ENCODE measurements around the gene MYO1G. TPM values are rescaled to one million over a fixed set of nuclear protein-coding genes. Genes with fewer than 3 reads are reported as not detected.
A peak's percentile ranks its signal among the peaks of the same experiment; 100 is the strongest.
"Not testable (repeated sequence)": the region's sequence is repeated elsewhere in the genome, so short reads cannot be mapped to it uniquely, and the experiment has no call there.

MYO1G gene
- total RNA-seq, 1 donor from 2014 or later = 154 TPM

DNA sequence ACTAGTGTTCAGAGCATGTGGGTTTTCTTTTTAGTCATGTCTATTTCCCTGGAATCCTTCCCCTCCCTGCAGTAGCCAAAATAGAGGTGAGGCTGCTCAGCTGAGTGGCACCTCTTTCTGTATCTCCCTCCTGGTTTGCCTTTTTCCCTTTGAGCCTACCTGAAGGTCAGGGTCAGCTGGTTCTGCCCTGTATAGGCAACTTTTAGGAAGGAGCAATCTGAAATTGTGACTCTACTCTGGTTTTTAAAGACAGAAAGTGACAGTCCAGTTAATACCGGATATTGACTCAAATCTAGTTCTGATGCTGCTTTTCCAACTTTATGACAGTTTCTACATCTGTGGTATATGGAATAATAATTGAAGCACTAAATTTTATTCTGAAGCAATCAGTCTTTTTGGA is 47.2 kb upstream of the MYO1G start:
- CTCF ChIA-PET = interaction anchor here (0.8 kb wide), 1 partner anchor 25 kb away, joined by 3 read pairs; no protein-coding TSS in a partner anchor
- Mint-ChIP-seq H3K27ac (peak overlapping the region; percentile 36), H3K36me3 (ENCODE audit: low read depth) (peaks cover 24% of the 10 kb centered on the region), H3K4me1 (peaks cover 83% of the 10 kb centered on the region), H3K4me3 (no peak overlapping the region), H3K9me3 (peaks cover 5% of the 10 kb centered on the region), H3K27me3 (no peaks in the 10 kb centered on the region)
- DNase-seq (no peak), ATAC-seq (ENCODE audit: low read depth) (no peak)
- TF ChIP-seq, protein P1, sequence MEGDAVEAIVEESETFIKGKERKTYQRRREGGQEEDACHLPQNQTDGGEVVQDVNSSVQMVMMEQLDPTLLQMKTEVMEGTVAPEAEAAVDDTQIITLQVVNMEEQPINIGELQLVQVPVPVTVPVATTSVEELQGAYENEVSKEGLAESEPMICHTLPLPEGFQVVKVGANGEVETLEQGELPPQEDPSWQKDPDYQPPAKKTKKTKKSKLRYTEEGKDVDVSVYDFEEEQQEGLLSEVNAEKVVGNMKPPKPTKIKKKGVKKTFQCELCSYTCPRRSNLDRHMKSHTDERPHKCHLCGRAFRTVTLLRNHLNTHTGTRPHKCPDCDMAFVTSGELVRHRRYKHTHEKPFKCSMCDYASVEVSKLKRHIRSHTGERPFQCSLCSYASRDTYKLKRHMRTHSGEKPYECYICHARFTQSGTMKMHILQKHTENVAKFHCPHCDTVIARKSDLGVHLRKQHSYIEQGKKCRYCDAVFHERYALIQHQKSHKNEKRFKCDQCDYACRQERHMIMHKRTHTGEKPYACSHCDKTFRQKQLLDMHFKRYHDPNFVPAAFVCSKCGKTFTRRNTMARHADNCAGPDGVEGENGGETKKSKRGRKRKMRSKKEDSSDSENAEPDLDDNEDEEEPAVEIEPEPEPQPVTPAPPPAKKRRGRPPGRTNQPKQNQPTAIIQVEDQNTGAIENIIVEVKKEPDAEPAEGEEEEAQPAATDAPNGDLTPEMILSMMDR (IDR thresholded peaks at IDR 0.05) = no peak
- intact Hi-C loops (cut with micrococcal nuclease) = loop anchor here (2.0 kb wide), 2 partner anchors 17 to 31 kb away; no protein-coding TSS in a partner anchor
- POLR2A ChIA-PET = interaction anchor here (0.6 to 6.1 kb wide), 10 partner anchors 13 to 141 kb away, joined by 3 to 129 read pairs (median 12); partner anchors contain the start of genes CCM2, MYO1G, PURB and TBRG4

DNA sequence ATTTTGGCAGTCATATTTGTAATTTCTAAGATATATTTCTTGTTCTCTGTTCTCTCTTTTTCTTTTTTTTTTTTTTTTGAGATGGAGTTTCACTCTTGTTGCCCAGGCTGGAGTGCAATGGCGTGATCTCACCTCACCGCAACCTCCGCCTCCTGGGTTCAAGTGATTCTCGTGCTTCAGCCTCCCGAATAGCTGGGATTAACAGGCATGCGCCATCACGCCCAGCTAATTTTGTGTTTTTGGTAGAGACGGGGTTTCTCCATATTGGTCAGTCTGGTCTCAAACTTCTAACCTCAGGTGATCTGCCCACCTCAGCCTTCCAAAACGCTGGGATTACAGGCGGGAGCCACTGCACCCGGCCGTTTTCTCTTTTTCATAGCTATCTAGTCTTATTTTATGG is 46.7 kb upstream of the MYO1G start:
- Mint-ChIP-seq H3K4me1 (peaks cover 86% of the 10 kb centered on the region), H3K27ac (peak overlapping the region; percentile 36), H3K36me3 (ENCODE audit: low read depth) (peaks cover 24% of the 10 kb centered on the region)
- H3K27me3 Mint-ChIP-seq; intact Hi-C loops (cut with micrococcal nuclease); ATAC-seq (ENCODE audit: low read depth); H3K9me3 Mint-ChIP-seq; H3K4me3 Mint-ChIP-seq; DNase-seq: not testable (repeated sequence)
- POLR2A ChIA-PET = interaction anchor here (0.6 to 6.1 kb wide), 8 partner anchors 14 to 141 kb away, joined by 3 to 129 read pairs (median 9); partner anchors contain the start of genes CCM2, MYO1G and PURB
- CTCF ChIA-PET = interaction anchor here (0.8 kb wide), 1 partner anchor 24 kb away, joined by 3 read pairs; no protein-coding TSS in a partner anchor

DNA sequence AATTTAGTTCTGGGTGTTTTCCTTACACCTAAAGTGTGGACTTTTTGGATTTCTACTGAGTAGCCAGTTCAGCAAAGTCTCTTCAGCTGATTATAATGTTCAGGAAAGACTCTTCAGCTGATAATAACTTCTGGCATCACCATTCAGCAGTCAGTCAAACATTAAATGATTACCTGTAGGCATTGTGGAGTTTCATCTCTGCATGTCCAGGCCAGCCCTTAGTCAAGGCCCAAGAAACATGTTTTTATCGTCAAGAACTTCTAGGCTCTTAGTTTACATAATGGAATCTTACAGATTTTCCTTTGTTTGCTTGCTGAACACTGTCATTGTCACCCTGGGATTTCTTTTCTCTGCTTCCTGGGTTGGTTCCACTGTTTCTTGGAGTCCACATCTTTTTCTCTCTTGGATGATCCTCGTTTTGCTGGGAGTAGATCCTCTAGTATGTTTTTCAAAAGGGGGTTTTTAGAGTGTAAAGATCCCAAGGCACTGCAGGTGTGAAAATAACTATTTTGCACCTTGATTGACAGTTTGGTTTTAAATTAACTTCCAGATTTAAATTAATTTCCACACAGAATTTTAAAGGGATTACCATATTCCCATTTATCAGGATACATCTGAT is 45.4 kb upstream of the MYO1G start:
- ChIA-PET CTCF (no interaction called here), POLR2A (interaction anchor here (0.9 to 6.1 kb wide), 3 partner anchors 23 to 38 kb away, joined by 4 to 129 read pairs (median 8); partner anchors contain the start of gene CCM2)
- TF ChIP-seq, protein P1 (IDR thresholded peaks at IDR 0.05) = no peak
- Mint-ChIP-seq H3K27me3 (no peaks in the 10 kb centered on the region), H3K27ac (no peak overlapping the region), H3K4me1 (peaks cover 75% of the 10 kb centered on the region), H3K36me3 (ENCODE audit: low read depth) (peaks cover 26% of the 10 kb centered on the region), H3K9me3 (peaks cover 5% of the 10 kb centered on the region), H3K4me3 (no peak overlapping the region)
- ATAC-seq (ENCODE audit: low read depth) (no peak), DNase-seq (no peak)
- intact Hi-C loops (cut with micrococcal nuclease) = no loop called here

DNA sequence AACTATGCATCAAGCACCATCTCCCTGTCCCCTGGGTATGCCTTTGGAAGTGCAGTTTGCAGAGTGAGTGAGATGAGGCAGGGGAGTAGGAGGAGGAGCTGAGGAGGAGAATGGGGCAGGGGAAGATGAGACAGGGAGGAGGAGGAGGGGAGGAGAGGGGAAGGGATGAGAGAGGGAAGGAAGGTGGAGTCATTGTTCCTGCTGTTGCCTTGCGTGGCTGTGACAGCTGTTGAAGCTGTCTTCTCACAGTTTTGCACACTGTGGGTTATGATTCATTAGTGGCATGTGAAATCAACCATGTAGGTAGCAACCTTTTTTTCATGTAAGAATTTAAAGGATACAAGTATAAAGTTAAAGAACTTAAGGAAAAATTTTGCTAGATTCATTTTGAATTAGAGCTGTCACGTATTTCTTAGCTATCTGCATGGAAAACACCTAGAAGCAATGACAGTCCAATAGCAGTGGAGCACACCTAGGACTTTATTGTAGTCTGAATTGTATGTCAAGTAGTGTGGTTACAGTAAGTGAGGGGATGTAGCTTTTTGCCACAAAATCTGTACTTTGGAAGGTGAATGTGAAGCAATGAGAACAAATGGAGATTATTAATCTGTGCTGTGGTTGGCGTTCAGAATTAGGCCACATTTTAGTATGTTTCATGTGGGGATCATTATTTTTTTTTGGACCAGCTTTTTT is 42.9 kb upstream of the MYO1G start:
- POLR2A ChIA-PET = interaction anchor here (0.6 to 4.2 kb wide), 10 partner anchors 11 to 152 kb away, joined by 3 to 46 read pairs (median 4); partner anchors contain the start of genes CCM2 and MYO1G
- TF ChIP-seq, protein P1 (IDR thresholded peaks at IDR 0.05) = no peak
- Mint-ChIP-seq H3K4me1 (peaks cover 53% of the 10 kb centered on the region), H3K27me3 (no peaks in the 10 kb centered on the region), H3K27ac (peak overlapping the region; percentile 82), H3K9me3 (peaks cover 5% of the 10 kb centered on the region), H3K36me3 (ENCODE audit: low read depth) (peaks cover 16% of the 10 kb centered on the region), H3K4me3 (peak overlapping the region; percentile 13)
- CTCF ChIA-PET = interaction anchor here (1.2 to 1.5 kb wide), 2 partner anchors 20 to 50 kb away, joined by 3 to 5 read pairs; no protein-coding TSS in a partner anchor
- peak; percentile 79 for ATAC-seq (ENCODE audit: low read depth)
- DNase-seq = no peak
- intact Hi-C loops (cut with micrococcal nuclease) = loop anchor here (1.0 kb wide), 1 partner anchor 20 kb away; no protein-coding TSS in a partner anchor

DNA sequence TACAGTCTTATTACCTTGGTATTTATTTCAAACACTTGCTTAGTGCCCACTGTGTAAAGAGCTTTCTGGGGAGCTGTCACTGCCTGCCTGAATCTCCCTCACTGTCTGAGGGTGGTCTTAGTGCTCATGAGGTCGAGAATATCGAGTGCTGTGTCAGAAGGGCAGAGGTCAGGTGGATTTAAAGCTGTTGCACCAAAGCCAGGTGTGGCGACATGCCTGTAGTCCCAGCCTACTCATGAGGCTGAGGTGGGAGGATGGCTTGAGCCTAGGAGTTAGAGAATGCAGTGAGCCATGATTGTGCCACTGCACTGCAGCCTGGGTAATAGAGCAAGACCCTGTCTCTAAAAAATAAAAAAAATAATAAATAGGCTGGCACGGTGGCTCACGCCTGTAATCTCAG is 42.1 kb upstream of the MYO1G start:
- intact Hi-C loops (cut with micrococcal nuclease) = loop anchor here (1.0 kb wide), 1 partner anchor 20 kb away; no protein-coding TSS in a partner anchor

More for the DNA sequence above, 42.1 kb upstream of the MYO1G start:
- Mint-ChIP-seq H3K4me1 (peaks cover 48% of the 10 kb centered on the region), H3K27me3 (no peaks in the 10 kb centered on the region), H3K27ac (peak overlapping the region; percentile 72), H3K9me3 (peaks cover 5% of the 10 kb centered on the region), H3K4me3 (no peak overlapping the region), H3K36me3 (ENCODE audit: low read depth) (peaks cover 17% of the 10 kb centered on the region)
- POLR2A ChIA-PET = interaction anchor here (1.1 to 4.2 kb wide), 5 partner anchors 13 to 41 kb away, joined by 4 to 46 read pairs (median 11); partner anchors contain the start of genes CCM2 and MYO1G
- ATAC-seq (ENCODE audit: low read depth) = no peak
- DNase-seq = no peak
- CTCF ChIA-PET = no interaction called here
- TF ChIP-seq, protein P1 (IDR thresholded peaks at IDR 0.05) = no peak

All from activated B cell treated with CpG ODN at 0.5 μM for 24 hours (primary cell).